Measurements from ENCODE around the gene NR3C1. TPM values are rescaled to one million over a fixed set of nuclear protein-coding genes. Genes with fewer than 3 reads are reported as not detected.

The NR3C1 gene
- total RNA-seq, 1 experiment from 2014 or later, result 31.4 TPM

GRCh38 chr5:143261748-143262392 is 141.6 kb downstream of the NR3C1 start:
- no peak overlapping the region for H4K91ac ChIP-seq (ENCODE audit: insufficient read length, low read depth, low read length)
- Mint-ChIP-seq H3K4me1 (peaks cover 0 to 3% of the 10 kb centered on the region in 2 experiments; a peak in 1 of 4 replicates), H3K27ac (no peak overlapping the region), H3K9me3 (peaks cover 8 to 9% of the 10 kb centered on the region in 2 experiments), H3K36me3 (ENCODE audit: insufficient read depth in 1 of 3, low read depth in 3 of 3) (peaks cover 0 to 7% (median 4%) of the 10 kb centered on the region in 3 experiments; a peak in 6 of 7 replicates), H3K4me3 (no peak overlapping the region), H3K27me3 (ENCODE audit: low read depth) (no peaks in the 10 kb centered on the region; the same call in 1 of the 2 replicates)
- no peak overlapping the region for H3K23ac ChIP-seq (ENCODE audit: insufficient read length, low read depth, low read length)
- no peak overlapping the region for H2BK5ac ChIP-seq (ENCODE audit: insufficient read length, low read length)
- no peak overlapping the region for H2AFZ ChIP-seq (ENCODE audit: low read length)
- no peak overlapping the region for H3K4me2 ChIP-seq (ENCODE audit: insufficient read depth, insufficient read length, low read length)
- H2BK12ac ChIP-seq (ENCODE audit: insufficient read length, low read depth, low read length), result no peak overlapping the region
- no peak overlapping the region for H3K9ac ChIP-seq (ENCODE audit: extremely low read depth, insufficient read length, low read length)
- no peak overlapping the region for H2BK15ac ChIP-seq (ENCODE audit: low read depth, low read length)
- H3K9me3 ChIP-seq (ENCODE audit: control insufficient read depth, low read depth, low read length), result no peaks in the 10 kb centered on the region
- H2AK5ac ChIP-seq (ENCODE audit: insufficient read length, low read length), result no peak overlapping the region
- TF ChIP-seq CTCF (conservative IDR thresholded peaks at IDR 0.05), result no peak
- H4K20me1 ChIP-seq (ENCODE audit: control insufficient read depth, insufficient read depth, insufficient read length), result no peaks in the 10 kb centered on the region
- H3K56ac ChIP-seq (ENCODE audit: insufficient read length, low read depth, low read length), result no peak overlapping the region
- no CpG with 5 or more reads among the region's 7 CpGs for WGBS (ENCODE audit: extremely low coverage, insufficient read length, low lambda C conversion rate)
- no peak overlapping the region for H2BK120ac ChIP-seq (ENCODE audit: low read depth, low read length, poor library complexity, severe bottlenecking)
- H3K27me3 ChIP-seq (ENCODE audit: insufficient read depth, low read length), result no peaks in the 10 kb centered on the region
- no peaks in the 10 kb centered on the region; the same call in 1 of the 2 replicates for H3K4me1 ChIP-seq (ENCODE audit: insufficient read depth, low read length)
- no peaks in the 10 kb centered on the region for H3K23me2 ChIP-seq (ENCODE audit: insufficient read length, low read depth, low read length, poor library complexity, severe bottlenecking)
- no peak overlapping the region for H4K5ac ChIP-seq (ENCODE audit: insufficient read length, low read depth, low read length)
- no peak overlapping the region for H2BK20ac ChIP-seq (ENCODE audit: low read depth, low read length, poor library complexity, severe bottlenecking)
- H3K27ac ChIP-seq (ENCODE audit: insufficient read length, low read depth, low read length), result no peak overlapping the region
- no peak overlapping the region for H3K4ac ChIP-seq (ENCODE audit: low read depth, low read length)
- no peak overlapping the region for H3T11ph ChIP-seq (ENCODE audit: low read length)
- no peak overlapping the region for H4K8ac ChIP-seq (replicated peaks; ENCODE audit: insufficient read length, low read depth, low read length)
- H3K18ac ChIP-seq (ENCODE audit: insufficient read length, low read depth, low read length), result no peak overlapping the region
- no peaks in the 10 kb centered on the region for H3K79me1 ChIP-seq (ENCODE audit: insufficient read depth, low read depth, low read length, poor library complexity, severe bottlenecking)
- no peak overlapping the region for H3K14ac ChIP-seq (ENCODE audit: insufficient read depth, low read length)
- H3K79me2 ChIP-seq (ENCODE audit: insufficient read depth, low read length), result no peaks in the 10 kb centered on the region
- DNase-seq, result no peak

Measured in H9 (cell line).